ENCODE results near the gene PLPP6.

PLPP6 gene

DNA sequence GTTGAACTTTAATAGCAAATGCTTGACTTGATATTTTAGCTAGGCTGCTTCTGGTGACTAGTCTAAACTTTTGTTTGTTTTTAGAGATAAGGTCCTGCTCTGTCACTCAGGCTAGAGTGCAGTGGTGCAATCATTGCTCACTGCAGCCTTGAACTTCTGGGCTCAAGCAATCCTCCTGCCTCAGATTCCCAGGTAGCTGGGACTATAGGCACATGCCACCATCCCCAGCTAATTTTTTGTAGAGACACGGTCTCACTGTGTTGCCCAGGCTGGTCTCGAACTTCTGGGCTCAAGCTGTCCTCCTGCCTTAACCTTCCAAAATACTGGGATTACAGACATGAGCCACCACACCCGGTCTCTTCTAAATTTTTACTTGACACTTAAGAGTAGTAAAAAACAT lies 38.0 kb downstream of the PLPP6 start:
- no peak for DNase-seq (ENCODE audit: low read depth in 2 of 2)

DNA sequence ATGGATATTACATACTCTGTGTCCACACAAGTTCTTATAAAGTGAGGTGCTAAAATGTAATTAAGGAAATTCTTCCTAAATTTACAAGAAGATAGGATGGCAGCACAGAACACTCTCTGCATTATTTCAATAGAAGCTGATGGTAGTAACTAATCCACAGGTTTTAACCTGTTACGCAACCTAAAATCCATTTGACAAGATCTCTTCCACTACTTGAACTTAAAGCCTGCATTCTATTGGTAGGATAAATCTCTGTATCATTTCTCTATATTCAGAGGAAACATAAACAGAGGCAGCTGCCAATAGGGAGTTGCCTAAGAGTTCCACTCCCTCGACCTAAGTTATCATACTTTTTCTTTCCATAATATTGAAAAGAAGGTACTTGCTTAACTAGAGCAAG lies 38.8 kb downstream of the PLPP6 start:
- DNase-seq (ENCODE audit: low read depth in 2 of 2): no peak

DNA sequence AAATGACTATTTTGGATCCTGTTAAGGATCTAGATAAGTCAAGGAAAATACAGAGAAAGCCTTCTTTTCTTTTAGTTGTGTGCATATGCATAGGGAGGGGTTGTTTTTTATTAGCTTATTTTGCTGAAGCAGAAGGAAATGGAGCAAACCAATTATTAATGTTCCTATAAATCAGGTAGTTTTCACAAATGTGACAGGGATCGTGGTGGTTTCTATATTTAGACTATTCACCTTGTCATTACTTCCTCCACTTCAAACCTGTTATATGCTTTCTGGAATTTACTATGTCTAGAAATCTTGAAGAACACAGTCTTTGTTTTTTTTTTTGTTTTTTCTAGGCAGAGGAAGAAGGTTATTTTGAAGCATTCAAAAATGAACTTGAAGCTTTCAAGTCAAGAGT lies 39.4 kb downstream of the PLPP6 start:
- no peak for DNase-seq (ENCODE audit: low read depth in 2 of 2)

DNA sequence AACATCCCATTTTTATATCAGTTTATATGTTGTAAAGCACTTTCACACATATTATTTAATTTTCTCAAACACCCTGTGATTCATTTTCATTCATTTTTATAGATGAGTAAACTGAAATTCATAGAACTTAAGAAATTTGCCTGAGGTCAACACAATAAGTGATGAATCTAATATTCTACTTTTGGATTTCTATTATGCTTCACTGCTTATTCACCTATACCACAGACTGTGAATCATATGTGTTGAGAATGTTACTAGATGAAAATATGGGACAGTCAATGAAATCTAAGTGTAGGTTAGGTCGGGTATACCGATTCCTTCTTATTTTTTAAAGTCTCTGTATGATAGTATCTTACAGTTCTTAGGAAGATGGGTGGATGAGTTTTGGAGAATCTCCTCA lies 42.0 kb downstream of the PLPP6 start:
- DNase-seq (ENCODE audit: low read depth in 2 of 2): no peak

DNA sequence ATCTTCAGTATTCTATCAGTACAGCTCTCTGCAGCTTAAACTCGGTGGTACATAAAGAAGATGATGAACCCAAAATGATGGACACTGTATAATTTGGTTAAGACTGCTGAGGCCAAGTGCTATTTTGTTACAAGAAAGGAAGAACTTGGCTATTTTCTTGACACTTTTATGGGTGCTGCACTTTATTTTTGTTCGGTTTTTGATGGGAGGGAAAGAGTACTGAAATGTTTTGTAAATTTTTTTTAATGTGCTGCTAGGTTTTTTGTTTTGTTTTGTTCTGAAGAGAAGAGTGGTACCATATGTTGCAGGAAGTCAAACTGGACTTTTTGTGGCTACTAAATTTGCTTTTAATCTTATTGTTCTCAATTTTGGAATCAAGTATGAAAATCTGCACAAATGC lies 43.9 kb downstream of the PLPP6 start:
- no peak for DNase-seq (ENCODE audit: low read depth in 2 of 2)

DNA sequence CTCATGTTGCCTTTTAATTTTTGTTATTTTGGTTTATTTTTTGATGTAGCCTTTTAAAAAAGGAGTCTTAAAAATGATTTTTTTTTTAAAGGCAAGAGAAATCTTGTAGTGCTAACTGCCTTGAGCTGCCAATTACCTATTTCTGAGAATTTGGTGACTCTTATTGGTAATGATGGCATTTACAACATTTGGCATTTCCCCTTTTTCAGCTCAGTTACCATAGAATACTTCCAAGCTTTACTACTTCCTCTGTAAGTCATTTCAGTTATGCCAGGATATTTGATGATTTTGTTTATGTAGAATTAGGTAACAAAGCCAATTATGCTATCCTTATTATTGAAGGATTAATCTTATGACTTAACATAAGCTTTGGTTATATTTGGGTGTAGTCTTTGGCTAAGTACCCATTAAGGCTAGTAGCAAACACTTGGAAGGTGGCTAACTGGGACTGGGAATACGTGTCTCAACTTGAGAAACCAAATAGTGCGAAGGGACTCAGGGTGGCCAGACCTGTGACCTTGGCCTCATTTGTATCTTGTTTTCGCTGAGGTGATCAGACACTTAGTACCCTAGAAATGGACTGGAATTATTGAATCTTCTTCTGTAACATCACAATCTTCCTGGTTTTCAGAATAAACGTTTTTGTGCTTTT lies 45.0 kb downstream of the PLPP6 start:
- DNase-seq (ENCODE audit: low read depth in 2 of 2): no peak

DNA sequence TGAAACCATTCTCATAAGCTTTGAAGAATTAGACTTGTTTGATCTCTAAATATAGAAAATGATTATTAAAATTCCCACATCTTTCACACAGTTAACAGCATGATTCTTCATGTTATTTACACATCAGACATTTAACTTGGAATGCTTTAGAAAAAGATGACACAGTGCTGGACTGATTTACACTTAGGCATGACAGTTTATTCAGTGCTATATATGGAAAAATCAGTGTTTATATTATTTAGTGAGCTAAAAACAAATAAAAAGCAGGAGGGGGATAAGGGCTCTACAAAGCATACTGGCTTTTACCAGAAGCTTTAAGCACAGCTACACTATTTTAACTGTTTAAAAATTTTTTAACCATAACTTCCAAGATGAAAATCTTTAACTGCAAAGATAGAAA lies 47.3 kb downstream of the PLPP6 start:
- no peak for DNase-seq (ENCODE audit: low read depth in 2 of 2)

DNA sequence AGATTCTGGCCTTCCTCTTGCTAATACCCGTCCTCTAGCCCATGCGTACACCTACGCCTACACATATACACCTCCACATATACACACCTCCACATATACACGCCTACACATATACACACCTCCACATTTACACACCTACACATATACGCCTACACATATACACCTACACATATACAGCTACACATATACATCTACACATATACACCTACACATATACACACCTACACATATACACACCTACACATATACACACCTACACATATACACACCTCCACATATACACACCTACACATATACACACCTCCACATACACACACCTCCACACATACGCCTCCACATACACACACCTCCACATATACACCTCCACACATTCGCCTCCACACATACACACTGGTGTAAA lies 51.8 kb downstream of the PLPP6 start:
- DNase-seq (ENCODE audit: low read depth in 2 of 2): no peak

DNA sequence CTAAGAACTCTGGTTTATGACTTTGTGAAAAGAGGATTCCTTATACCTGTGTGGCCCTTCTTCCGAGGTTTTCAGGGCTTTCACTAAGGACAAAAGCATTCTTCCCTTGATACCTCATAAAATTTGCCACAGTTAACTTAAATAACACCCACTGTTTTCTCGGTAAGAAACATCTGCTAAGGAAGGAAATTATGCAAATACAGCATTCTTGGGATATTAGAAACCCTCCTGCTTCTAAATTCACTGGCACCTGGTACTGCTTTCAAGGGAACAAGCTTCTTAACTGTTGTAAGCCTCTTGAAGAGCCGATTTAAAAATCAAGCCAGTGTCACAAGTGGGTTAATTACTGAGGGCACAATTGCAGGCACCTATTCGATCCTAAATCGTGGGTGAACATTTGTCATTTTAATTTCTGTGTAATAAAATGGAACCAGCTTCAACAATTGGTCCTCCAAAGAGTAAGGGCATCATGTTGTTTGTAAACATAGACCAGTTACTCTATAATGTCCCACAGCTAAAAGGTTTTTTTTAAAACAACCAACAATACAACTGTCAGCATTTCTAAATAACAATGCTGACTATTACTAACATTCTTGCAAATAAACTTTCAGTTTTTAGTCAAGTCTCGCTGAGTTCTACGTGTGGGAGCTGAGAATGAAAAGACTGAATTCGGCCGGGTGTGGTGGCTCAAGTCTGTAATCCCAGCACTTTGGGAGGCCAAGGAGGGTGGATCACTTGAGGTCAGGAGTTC lies 52.3 kb downstream of the PLPP6 start:
- no peak for DNase-seq (ENCODE audit: low read depth in 2 of 2)
